ENCODE results near the gene ARSB.
"Not testable (repeated sequence)": the region's sequence is repeated elsewhere in the genome, so short reads cannot be mapped to it uniquely, and the experiment has no call there.

Gene ARSB

DNA sequence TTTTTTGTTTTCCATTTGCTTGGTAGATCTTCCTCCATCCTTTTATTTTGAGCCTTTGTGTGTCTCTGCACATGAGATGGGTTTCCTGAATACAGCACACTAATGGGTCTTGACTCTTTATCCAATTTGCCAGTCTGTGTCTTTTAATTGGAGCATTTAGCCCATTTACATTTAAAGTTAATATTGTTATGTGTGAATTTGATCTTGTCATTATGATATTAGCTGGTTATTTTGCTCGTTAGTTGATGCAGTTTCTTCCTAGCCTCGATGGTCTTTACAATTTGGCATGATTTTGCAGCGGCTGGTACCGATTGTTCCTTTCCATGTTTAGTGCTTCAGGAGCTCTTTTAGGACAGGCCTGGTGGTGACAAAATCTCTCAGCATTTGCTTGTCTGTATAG is 133.2 kb downstream of the ARSB start:
- in situ Hi-C loops (cut with HindIII; ENCODE audit: low sequenced_read_pairs): not testable (repeated sequence)

DNA sequence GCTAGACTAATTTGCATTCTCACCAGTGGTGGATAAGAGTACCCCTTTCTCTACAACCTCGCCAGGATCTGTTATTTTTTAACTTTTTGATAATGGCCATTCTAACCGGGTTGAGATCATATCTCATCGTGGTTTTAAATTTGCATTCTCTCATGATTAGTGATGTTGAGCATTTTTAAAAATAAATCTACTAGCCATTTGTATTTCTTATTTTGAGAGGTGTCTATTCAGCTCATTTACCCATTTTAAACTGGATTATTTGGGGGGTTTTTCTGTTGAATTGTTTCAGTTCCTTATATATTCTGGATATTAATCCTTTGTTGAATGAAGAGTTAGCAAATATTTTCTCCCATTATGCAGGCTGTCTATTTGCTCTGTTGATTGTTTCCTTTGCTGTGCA is 139.6 kb downstream of the ARSB start:
- in situ Hi-C loops (cut with HindIII; ENCODE audit: low sequenced_read_pairs): no loop called here

GRCh38 chr5:78843436-78843835 is 141.7 kb downstream of the ARSB start:
- in situ Hi-C loops (cut with HindIII; ENCODE audit: low sequenced_read_pairs): loop anchor here (5.0 kb wide), 1 partner anchor 39 kb away; no protein-coding TSS in a partner anchor

- in situ Hi-C loops (cut with HindIII; ENCODE audit: low sequenced_read_pairs): loop anchor here (5.0 kb wide), 1 partner anchor 41 kb away; no protein-coding TSS in a partner anchor
These were observed 143.3 kb downstream of the ARSB start for GRCh38 chr5:78841767-78842166.

DNA sequence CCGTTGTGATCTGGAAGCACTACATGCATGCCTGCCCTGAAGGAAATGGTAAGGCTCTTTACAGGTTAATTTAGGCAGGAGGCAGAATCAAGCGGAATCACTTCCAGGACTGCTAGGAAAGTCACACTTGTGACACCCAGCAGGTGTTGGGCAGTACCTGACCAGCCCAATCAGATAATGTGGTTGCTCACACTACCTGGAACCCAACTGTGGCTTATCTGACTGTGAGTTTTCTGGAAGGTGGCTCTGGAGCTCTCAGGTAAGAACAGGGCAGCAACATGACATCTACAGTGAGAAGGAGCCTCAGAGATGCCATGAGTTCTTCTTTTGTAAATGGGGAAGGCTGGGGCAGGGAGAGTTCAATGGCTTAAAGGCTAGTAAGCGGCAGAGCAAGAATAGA is 146.4 kb downstream of the ARSB start:
- in situ Hi-C loops (cut with HindIII; ENCODE audit: low sequenced_read_pairs): no loop called here

DNA sequence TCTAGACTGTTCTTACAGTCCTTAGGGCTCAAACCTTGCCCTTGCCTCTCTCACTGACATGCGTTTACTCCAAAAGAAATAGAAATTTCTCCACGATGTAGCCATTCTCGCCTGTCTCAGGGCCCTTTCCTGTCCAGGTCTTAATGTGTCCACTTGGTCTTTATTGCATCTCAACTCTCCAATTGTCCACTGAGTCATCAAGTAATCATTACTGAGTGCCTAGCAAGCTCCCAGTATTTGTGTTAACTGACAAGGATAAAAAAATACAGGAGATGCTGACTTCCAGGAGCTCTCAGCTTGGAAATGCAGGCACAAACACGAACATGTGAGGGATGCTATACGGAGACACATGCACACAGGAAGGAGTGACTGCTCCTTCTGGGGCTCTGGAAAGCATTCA is 147.3 kb downstream of the ARSB start:
- in situ Hi-C loops (cut with HindIII; ENCODE audit: low sequenced_read_pairs): no loop called here

DNA sequence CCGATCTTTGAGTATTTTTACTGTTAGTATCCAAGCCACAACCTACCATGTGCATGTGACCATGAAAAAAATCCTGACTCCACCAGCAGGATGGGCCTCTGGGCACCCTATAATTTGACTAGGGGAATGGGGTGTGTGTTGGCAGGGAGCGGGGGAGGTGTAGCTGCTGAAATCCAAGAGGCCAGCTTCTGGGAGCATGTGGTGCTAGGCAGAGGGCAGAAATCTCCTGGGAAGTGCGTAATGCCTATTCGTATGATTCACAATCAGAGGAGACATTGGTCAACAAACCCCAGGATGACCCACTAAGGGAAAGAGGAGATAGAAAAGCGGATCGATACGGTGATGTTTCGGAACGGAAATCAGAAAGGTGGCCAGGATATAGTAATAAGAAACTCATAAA is 149.9 kb downstream of the ARSB start:
- in situ Hi-C loops (cut with HindIII; ENCODE audit: low sequenced_read_pairs): no loop called here

DNA sequence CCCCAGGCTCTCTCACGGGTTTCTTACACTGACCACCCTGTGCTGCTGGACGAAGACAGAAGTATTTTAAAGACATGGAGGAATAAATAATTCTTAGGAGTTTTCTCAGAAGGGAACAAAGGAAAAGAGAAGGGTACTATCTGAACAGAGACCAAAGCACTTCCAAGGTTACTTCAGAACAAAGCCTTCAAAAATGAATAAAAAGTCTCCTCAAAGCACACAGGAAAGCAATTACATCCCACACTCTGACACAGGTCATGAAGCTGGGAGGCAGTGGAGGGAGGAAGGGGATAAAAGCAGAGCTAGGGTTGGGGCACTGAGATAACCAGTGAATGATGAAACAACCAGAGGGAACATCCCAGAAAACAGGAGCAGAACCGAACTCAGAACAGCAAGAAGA is 151.8 kb downstream of the ARSB start:
- in situ Hi-C loops (cut with HindIII; ENCODE audit: low sequenced_read_pairs): no loop called here

- in situ Hi-C loops (cut with HindIII; ENCODE audit: low sequenced_read_pairs): no loop called here
These were observed 154.5 kb downstream of the ARSB start for GRCh38 chr5:78830528-78831046.

GRCh38 chr5:78829811-78830527 is 155.1 kb downstream of the ARSB start:
- in situ Hi-C loops (cut with HindIII; ENCODE audit: low sequenced_read_pairs): no loop called here

DNA sequence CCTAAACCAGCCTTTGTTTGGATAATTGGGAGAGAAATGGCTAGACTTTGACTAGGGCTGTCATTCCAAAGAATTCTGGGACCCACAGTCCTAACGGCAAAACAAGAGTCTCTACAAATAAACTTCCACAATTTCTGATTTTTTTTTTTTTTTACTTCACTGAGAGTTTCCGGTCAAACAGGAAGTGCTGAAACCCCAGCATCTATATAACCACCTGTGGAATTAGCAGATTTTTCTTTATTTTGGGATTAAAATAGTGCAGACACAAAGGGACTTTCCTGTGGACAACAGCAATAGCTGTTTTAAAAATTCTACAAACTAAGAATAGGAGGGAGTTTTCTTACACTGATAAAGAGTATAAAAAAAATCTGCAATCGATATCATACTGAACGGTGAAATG is 157.4 kb downstream of the ARSB start:
- in situ Hi-C loops (cut with HindIII; ENCODE audit: low sequenced_read_pairs): no loop called here

GRCh38 chr5:78824831-78825281 is 160.3 kb downstream of the ARSB start:
- in situ Hi-C loops (cut with HindIII; ENCODE audit: low sequenced_read_pairs): no loop called here

- in situ Hi-C loops (cut with HindIII; ENCODE audit: low sequenced_read_pairs): no loop called here
These were observed 161.9 kb downstream of the ARSB start for GRCh38 chr5:78823196-78823595.

- in situ Hi-C loops (cut with HindIII; ENCODE audit: low sequenced_read_pairs): no loop called here
These were observed 163.5 kb downstream of the ARSB start for GRCh38 chr5:78821536-78822021.

DNA sequence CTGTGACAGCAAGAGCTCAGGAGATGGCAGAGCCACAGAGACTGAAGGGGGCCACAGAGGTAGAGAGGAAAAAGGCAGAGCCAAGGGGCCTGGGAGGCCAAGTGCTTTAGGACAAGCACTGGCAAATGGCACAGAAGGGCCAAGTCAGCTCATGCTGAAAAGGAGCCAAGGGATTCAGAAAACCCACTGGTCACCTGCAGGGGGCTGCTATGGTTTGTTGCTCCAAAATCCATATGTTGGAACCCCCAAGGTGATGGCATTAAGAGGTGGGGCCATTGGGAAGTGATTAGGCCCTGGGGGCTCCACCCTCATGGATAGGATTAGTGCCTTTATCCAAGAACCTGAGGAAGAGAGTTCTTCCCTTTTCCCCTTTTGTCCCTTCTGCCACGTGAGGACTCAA is 165.4 kb downstream of the ARSB start:
- in situ Hi-C loops (cut with HindIII; ENCODE audit: low sequenced_read_pairs): no loop called here

GRCh38 chr5:78819166-78819565 is 165.9 kb downstream of the ARSB start:
- in situ Hi-C loops (cut with HindIII; ENCODE audit: low sequenced_read_pairs): no loop called here

DNA sequence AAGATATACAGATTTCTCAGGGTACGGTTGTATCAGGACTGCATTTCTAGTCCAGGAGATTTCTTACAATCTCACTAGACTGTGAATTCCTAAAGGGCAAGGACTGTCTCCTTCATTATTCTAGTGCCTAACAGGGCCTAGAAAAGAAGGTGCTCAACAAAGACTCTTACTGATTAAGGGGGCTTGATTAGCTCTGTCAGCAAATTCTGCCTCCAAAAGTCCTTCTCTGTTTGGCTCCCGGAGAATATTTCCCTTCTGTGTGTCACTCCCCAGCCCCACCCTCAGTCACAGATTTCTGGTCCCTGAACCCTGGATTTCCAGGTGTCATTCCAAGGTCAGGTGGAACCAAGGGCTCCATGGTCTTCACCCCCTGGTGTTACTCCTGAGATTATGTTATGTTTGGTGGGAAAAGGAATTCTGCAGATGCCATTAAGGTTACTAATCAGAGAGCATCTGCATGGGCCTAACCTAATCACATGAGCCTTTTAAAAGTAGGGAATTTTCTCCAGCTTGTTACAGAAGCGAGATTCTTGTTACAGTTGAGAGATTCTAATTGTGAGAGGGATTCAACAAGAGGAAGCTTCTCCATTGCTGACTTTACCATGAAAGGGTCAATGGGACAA is 168.9 kb downstream of the ARSB start:
- in situ Hi-C loops (cut with HindIII; ENCODE audit: low sequenced_read_pairs): no loop called here

- in situ Hi-C loops (cut with HindIII; ENCODE audit: low sequenced_read_pairs): no loop called here
These were observed 171.1 kb downstream of the ARSB start for GRCh38 chr5:78813906-78814530.

DNA sequence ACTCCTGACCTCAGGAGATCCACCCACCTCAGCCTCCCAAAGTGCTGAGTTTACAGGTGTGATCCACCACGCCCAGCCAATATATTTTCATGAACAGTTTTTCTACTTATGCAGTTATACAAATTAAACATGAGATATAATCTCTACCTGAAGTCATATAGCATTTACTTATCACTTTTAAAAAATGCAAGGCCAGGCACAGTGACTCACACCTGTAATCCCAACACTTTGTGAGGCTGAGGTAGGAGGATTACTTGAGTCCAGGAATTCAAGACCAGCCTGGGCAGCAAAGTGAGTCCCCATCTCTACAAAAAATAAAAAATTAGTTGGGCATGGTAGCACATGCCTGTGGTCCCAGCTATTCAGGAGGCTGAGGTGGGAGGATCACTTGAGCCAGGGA is 171.8 kb downstream of the ARSB start:
- in situ Hi-C loops (cut with HindIII; ENCODE audit: low sequenced_read_pairs): no loop called here

DNA sequence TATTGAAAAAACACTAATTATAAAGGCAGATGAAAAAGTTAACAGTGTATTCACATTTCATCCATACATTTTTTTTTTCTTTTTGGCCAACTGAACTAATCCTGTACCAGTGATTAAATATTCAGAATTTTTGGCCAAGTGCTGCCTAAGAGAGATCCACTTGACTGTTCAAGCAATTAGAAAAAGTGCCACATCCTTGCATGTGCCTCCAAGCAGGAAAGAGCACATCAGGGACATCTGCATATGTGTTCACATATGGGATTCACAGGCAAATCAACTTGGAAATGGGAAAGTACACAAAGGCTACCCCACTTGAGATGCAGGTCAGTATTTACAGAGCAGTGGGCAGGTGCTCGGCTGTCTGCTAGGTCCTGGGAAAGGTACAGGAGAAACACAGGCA is 173.2 kb downstream of the ARSB start:
- in situ Hi-C loops (cut with HindIII; ENCODE audit: low sequenced_read_pairs): no loop called here

GRCh38 chr5:78811121-78811817 is 173.8 kb downstream of the ARSB start:
- in situ Hi-C loops (cut with HindIII; ENCODE audit: low sequenced_read_pairs): no loop called here
